Hematopoietic multipotent progenitor cell treated with erythropoietin and hydrocortisone succinate and interleukin-3 and kit ligand, for 15 days (in vitro differentiated cells): ENCODE data around the gene PRDM16.

ENCODE experiments used
- DNase-seq: peaks from one replicate; pipeline ENCODE4 v3.0.0-alpha.2; 2015; ENCODE audit warnings: low spot score

PRDM16 gene

GRCh38 chr1:3053986-3054385, 15.0 kb upstream of the PRDM16 start:
- DNase-seq, result no peak

GRCh38 chr1:3054474-3054873, 14.5 kb upstream of the PRDM16 start:
- DNase-seq, result no peak

GRCh38 chr1:3055051-3055450, 14.0 kb upstream of the PRDM16 start:
- DNase-seq, result no peak

- no peak for DNase-seq
Measured at GRCh38 chr1:3056641-3057040, 12.4 kb upstream of the PRDM16 start.

- no peak for DNase-seq
Measured at GRCh38 chr1:3058263-3059030, 10.6 kb upstream of the PRDM16 start.

GRCh38 chr1:3060127-3060526, 8.9 kb upstream of the PRDM16 start:
- DNase-seq, result no peak

GRCh38 chr1:3060601-3061551, 8.1 kb upstream of the PRDM16 start:
- DNase-seq, result no peak

- DNase-seq, result no peak
Measured at GRCh38 chr1:3061566-3061965, 7.4 kb upstream of the PRDM16 start.

- DNase-seq, result no peak
Measured at GRCh38 chr1:3061981-3062615, 6.9 kb upstream of the PRDM16 start.

GRCh38 chr1:3062616-3063378, 6.2 kb upstream of the PRDM16 start:
- DNase-seq, result no peak

GRCh38 chr1:3063379-3064295, 5.4 kb upstream of the PRDM16 start:
- no peak for DNase-seq

GRCh38 chr1:3064296-3064850, 4.6 kb upstream of the PRDM16 start:
- no peak for DNase-seq

- no peak for DNase-seq
Measured at GRCh38 chr1:3064901-3065300, 4.1 kb upstream of the PRDM16 start.

GRCh38 chr1:3065396-3065795, 3.6 kb upstream of the PRDM16 start:
- DNase-seq, result no peak

- no peak for DNase-seq
Measured at GRCh38 chr1:3065797-3066196, 3.2 kb upstream of the PRDM16 start.

GRCh38 chr1:3066250-3066711, 2.7 kb upstream of the PRDM16 start:
- DNase-seq, result no peak

- DNase-seq, result no peak
Measured at GRCh38 chr1:3066826-3067225, 2.2 kb upstream of the PRDM16 start.

- DNase-seq, result no peak
Measured at GRCh38 chr1:3067301-3067670, 1.7 kb upstream of the PRDM16 start.

- DNase-seq, result no peak
Measured at GRCh38 chr1:3067671-3068563, 1.1 kb upstream of the PRDM16 start.
